ENCODE measurements around the gene ACOXL.

The ACOXL gene

GRCh38 chr2:110796716-110797301, 64.4 kb downstream of the ACOXL start:
- no peak for DNase-seq

GRCh38 chr2:110799376-110799775, 67.0 kb downstream of the ACOXL start:
- no peak for DNase-seq

- no peak for DNase-seq
These were observed 68.4 kb downstream of the ACOXL start for GRCh38 chr2:110800611-110801402.

- DNase-seq, result no peak
These were observed 70.0 kb downstream of the ACOXL start for GRCh38 chr2:110802208-110802932.

GRCh38 chr2:110804433-110804832, 72.1 kb downstream of the ACOXL start:
- DNase-seq, result no peak

- peak; percentile 52 for DNase-seq
These were observed 72.5 kb downstream of the ACOXL start for GRCh38 chr2:110804915-110805314.

GRCh38 chr2:110805894-110806452, 73.6 kb downstream of the ACOXL start:
- DNase-seq, result no peak

GRCh38 chr2:110807522-110807921, 75.1 kb downstream of the ACOXL start:
- DNase-seq, result no peak

GRCh38 chr2:110810404-110810803, 78.0 kb downstream of the ACOXL start:
- DNase-seq, result no peak

GRCh38 chr2:110812726-110813645, 80.6 kb downstream of the ACOXL start:
- DNase-seq, result no peak

GRCh38 chr2:110813896-110814295, 81.5 kb downstream of the ACOXL start:
- DNase-seq, result no peak

GRCh38 chr2:110815938-110816337, 83.6 kb downstream of the ACOXL start:
- DNase-seq, result no peak

GRCh38 chr2:110816404-110817365, 84.3 kb downstream of the ACOXL start:
- no peak for DNase-seq

- no peak for DNase-seq
These were observed 86.6 kb downstream of the ACOXL start for GRCh38 chr2:110818767-110819481.

GRCh38 chr2:110819711-110820110, 87.3 kb downstream of the ACOXL start:
- DNase-seq, result no peak

- no peak for DNase-seq
These were observed 87.8 kb downstream of the ACOXL start for GRCh38 chr2:110820128-110820527.

GRCh38 chr2:110823165-110823564, 90.8 kb downstream of the ACOXL start:
- DNase-seq, result no peak

GRCh38 chr2:110827511-110827910, 95.1 kb downstream of the ACOXL start:
- DNase-seq, result no peak

- no peak for DNase-seq
These were observed 96.0 kb downstream of the ACOXL start for GRCh38 chr2:110828330-110828729.

GRCh38 chr2:110829413-110830146, 97.2 kb downstream of the ACOXL start:
- DNase-seq, result no peak
